OCI-LY7 (cell line): ENCODE data around the gene DDRGK1. TPM values are rescaled to one million over a fixed set of nuclear protein-coding genes. Genes with fewer than 3 reads are reported as not detected.

ENCODE experiments used
- BruUV-seq: library from RNA; stranded (reverse); fragments of 400-500 nt; replicated peaks from 2 replicates; lab custom pipeline; 2021; lab: Mats Ljungman, UMichigan
- CTCF ChIA-PET: fragments of 300-600 bp; sonication (Branson Sonifier 250); formaldehyde crosslinking; loops from one replicate; lab custom pipeline; 2022; ENCODE audit warnings: antibody characterized with exemption; ENCODE audit not compliant: unreplicated experiment; lab: Charles Lee
- POLR2A ChIA-PET: fragments of 300-600 bp; sonication (Branson Sonifier 250); formaldehyde crosslinking; loops from one replicate; lab custom pipeline; 2022; ENCODE audit warnings: antibody characterized with exemption; lab: Charles Lee
- DNase-seq: peaks from one replicate; pipeline ENCODE4 v3.0.0-alpha.2; 2015; ENCODE audit warnings: low spot score
- H2AFZ ChIP-seq: fragments of 200-600 bp; sonication (generic), shearing (Covaris generic); 2 replicates; pipeline ENCODE4 v1.6.1; 2014; ENCODE audit warnings: mild to moderate bottlenecking, antibody characterized with exemption, low read length, moderate library complexity
- H3K27ac ChIP-seq: fragments of 200-600 bp; sonication (generic); 2 replicates; pipeline ENCODE4 v1.5.1; 2014; ENCODE audit warnings: mixed run types, low read depth, mild to moderate bottlenecking, moderate library complexity, low read length, inconsistent platforms; ENCODE audit not compliant: poor library complexity, severe bottlenecking
- H3K36me3 ChIP-seq: fragments of 200-600 bp; sonication (generic); 2 replicates; pipeline ENCODE4 v1.6.1; 2014; ENCODE audit warnings: mild to moderate bottlenecking, antibody characterized with exemption, low read length, moderate library complexity, mixed read lengths; ENCODE audit not compliant: insufficient read depth
- H3K4me1 ChIP-seq: fragments of 200-600 bp; sonication (generic); 2 replicates; pipeline ENCODE4 v1.5.1; 2014; ENCODE audit warnings: mild to moderate bottlenecking, low read length; ENCODE audit not compliant: insufficient read depth, poor library complexity, severe bottlenecking
- H3K4me2 ChIP-seq: fragments of 200-600 bp; sonication (generic); 2 replicates; pipeline ENCODE4 v1.6.1; 2014; ENCODE audit warnings: mild to moderate bottlenecking, low read length
- H3K4me3 ChIP-seq: fragments of 200-600 bp; sonication (generic); 2 replicates; pipeline ENCODE4 v1.5.1; 2014; ENCODE audit warnings: mild to moderate bottlenecking, low read depth, low read length; ENCODE audit not compliant: poor library complexity, severe bottlenecking
- H3K79me2 ChIP-seq: fragments of 200-600 bp; sonication (generic); 2 replicates; pipeline ENCODE4 v1.6.1; 2016; ENCODE audit warnings: low read depth, mild to moderate bottlenecking, low read length, moderate library complexity, mixed read lengths; ENCODE audit not compliant: insufficient read depth
- H3K9me2 ChIP-seq: fragments of 200-600 bp; sonication (generic); 2 replicates; pipeline ENCODE4 v1.6.1; 2016; ENCODE audit warnings: mild to moderate bottlenecking, low read length, mixed read lengths; ENCODE audit not compliant: insufficient read depth
- H3K9me3 ChIP-seq: fragments of 200-600 bp; sonication (generic); 2 replicates; pipeline ENCODE4 v1.6.1; 2014; ENCODE audit warnings: mild to moderate bottlenecking, mixed run types, low read length, mixed read lengths
- H4K20me1 ChIP-seq: fragments of 200-600 bp; sonication (generic); 2 replicates; pipeline ENCODE4 v1.6.1; 2014; ENCODE audit warnings: mild to moderate bottlenecking, antibody characterized with exemption, low read length, moderate library complexity, mixed read lengths; ENCODE audit not compliant: insufficient read depth
- EZH2phosphoT487 ChIP-seq: fragments of 200-600 bp; sonication (generic); IDR thresholded peaks from 2 replicates; pipeline ENCODE4 v1.6.1; 2018; ENCODE audit warnings: low read depth, borderline replicate concordance, mild to moderate bottlenecking, mixed run types, antibody characterized with exemption, low read length, moderate library complexity, mixed read lengths
- intact Hi-C: fragments of 100-400 bp; cut with micrococcal nuclease; formaldehyde crosslinking; loops from one replicate; pipeline ENCODE4 v1.10.0; 2022; ENCODE audit not compliant: unreplicated experiment
- total RNA-seq, 2 experiments: library from RNA; depleted of rRNA in 1 of 2; stranded (reverse); fragments of >200 nt in 1 of 2; shearing (Covaris generic) in 1 of 2; gene quantifications; 2 replicates each; pipeline ENCODE4 v1.2.3, GENCODE V29; 2014 to 2022
- TF ChIP-seq, protein P1 (sequence below): fragments of 200-600 bp; sonication (generic); conservative IDR thresholded peaks from 2 replicates; pipeline ENCODE4 v1.5.1; 2014; ENCODE audit warnings: mild to moderate bottlenecking, antibody characterized with exemption, low read length, moderate library complexity, mixed read lengths

DDRGK1 gene
- total RNA-seq, 2 experiments from 2014 or later = 37.7 to 55.0 TPM

DNA sequence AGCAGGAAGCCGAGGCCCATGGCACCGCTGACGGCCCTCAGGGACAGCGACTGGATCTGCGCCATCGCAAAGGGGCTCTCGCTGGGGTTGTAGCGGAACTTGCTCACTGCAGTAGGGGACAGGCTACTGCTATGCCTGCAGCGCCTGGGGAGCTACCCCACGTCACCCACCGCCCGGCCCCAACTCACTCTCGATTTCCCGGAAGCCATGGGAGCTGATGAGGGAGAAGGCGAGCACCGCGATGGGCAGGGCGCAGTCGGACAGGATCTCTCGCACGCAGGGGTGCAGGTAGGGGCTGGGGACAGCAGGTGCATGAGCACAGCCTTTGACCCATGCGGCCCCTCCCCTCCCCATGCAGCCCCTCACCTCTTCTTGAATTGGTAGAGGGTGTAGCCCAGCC lies 24.7 kb upstream of the DDRGK1 start:
- ChIA-PET CTCF (no interaction called here), POLR2A (no interaction called here)
- DNase-seq = no peak
- Histone ChIP-seq H3K4me3 (no peak overlapping the region), H3K4me2 (no peak overlapping the region), H3K9me2 (no peaks in the 10 kb centered on the region), H3K4me1 (no peaks in the 10 kb centered on the region), H3K27ac (no peak overlapping the region), H4K20me1 (no peaks in the 10 kb centered on the region), H3K9me3 (no peaks in the 10 kb centered on the region), H3K36me3 (peaks cover 5% of the 10 kb centered on the region; the same call in 1 of the 2 replicates), H2AFZ (no peak overlapping the region), H3K79me2 (no peaks in the 10 kb centered on the region)
- intact Hi-C loops = no loop called here
- BruUV-seq = no TSS peak
- TF ChIP-seq, protein P1, sequence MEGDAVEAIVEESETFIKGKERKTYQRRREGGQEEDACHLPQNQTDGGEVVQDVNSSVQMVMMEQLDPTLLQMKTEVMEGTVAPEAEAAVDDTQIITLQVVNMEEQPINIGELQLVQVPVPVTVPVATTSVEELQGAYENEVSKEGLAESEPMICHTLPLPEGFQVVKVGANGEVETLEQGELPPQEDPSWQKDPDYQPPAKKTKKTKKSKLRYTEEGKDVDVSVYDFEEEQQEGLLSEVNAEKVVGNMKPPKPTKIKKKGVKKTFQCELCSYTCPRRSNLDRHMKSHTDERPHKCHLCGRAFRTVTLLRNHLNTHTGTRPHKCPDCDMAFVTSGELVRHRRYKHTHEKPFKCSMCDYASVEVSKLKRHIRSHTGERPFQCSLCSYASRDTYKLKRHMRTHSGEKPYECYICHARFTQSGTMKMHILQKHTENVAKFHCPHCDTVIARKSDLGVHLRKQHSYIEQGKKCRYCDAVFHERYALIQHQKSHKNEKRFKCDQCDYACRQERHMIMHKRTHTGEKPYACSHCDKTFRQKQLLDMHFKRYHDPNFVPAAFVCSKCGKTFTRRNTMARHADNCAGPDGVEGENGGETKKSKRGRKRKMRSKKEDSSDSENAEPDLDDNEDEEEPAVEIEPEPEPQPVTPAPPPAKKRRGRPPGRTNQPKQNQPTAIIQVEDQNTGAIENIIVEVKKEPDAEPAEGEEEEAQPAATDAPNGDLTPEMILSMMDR = no peak
- TF ChIP-seq EZH2phosphoT487 = no peak

DNA sequence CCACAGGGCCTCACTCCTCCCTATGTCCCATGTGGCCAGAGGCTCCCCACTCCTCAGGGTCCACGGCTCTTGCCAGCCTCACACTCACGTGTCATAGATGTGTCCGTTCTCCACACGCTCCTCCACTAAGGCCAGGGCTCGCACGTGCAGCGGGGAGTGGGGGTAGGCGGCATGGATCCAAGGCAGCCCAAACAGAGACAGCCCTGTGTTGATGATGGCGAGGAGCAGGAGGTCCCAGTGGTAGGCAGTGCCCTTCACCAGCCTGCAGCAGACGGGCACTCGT lies 24.2 kb upstream of the DDRGK1 start:
- TF ChIP-seq EZH2phosphoT487 = no peak
- TF ChIP-seq, protein P1 = no peak
- Histone ChIP-seq H2AFZ (no peak overlapping the region), H3K79me2 (no peaks in the 10 kb centered on the region), H3K36me3 (peaks cover 4% of the 10 kb centered on the region; the same call in 1 of the 2 replicates), H3K9me3 (no peaks in the 10 kb centered on the region), H4K20me1 (no peaks in the 10 kb centered on the region), H3K4me3 (no peak overlapping the region), H3K9me2 (no peaks in the 10 kb centered on the region), H3K4me2 (no peak overlapping the region), H3K27ac (no peak overlapping the region), H3K4me1 (peaks cover under 1% of the 10 kb centered on the region)
- intact Hi-C loops = no loop called here
- no peak for DNase-seq
- ChIA-PET POLR2A (no interaction called here), CTCF (no interaction called here)
- BruUV-seq = no TSS peak

DNA sequence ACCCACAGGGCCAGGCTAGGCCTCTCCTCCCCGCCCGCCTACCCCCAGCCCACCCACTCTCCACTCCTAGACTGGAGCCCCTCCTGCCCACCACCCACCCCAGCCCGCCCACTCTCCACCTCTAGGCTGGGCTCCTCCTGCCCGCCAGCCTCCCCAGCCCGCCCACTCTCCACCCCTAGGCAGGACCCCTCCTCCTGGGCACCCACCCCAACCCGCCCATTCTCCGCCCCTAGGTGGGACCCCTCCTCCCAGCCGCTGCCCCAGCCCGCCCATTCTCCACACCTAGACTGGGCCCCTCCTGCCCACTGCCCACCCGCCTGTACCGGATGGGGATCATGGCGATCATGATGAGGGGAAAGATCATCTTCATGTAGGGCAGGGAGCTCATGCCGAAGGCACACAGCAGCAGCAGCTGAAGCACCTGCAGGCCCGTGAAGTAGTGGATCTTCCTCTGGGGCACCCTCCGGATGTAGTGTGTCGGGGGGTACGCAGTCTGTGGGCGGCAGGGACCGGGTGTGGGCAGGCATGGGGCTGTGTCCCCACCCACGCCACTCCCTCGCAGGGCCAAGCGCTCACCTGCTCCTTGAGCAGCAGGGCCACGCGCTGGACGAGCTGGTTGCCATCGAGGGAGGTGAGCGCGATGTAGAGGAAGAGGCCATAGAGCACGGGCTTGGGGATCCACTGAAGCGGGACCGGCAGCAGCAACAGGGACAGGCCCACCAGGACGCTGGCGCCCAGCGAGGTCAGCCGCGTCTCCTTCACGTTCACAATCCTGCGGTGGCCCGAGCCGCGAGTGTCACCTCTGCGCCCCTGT lies 23.7 kb upstream of the DDRGK1 start:
- no TSS peak for BruUV-seq
- POLR2A ChIA-PET = no interaction called here
- intact Hi-C loops = no loop called here
- H2AFZ ChIP-seq = no peak overlapping the region
- H3K4me2 ChIP-seq = no peak overlapping the region
- TF ChIP-seq, protein P1 = no peak
- no peak for TF ChIP-seq EZH2phosphoT487
- peaks cover 6% of the 10 kb centered on the region for H3K4me1 ChIP-seq
- no peak for DNase-seq
- H3K9me3 ChIP-seq = no peaks in the 10 kb centered on the region
- H3K79me2 ChIP-seq = no peaks in the 10 kb centered on the region
- no peaks in the 10 kb centered on the region for H3K9me2 ChIP-seq
- H3K27ac ChIP-seq = no peak overlapping the region
- peaks cover 5% of the 10 kb centered on the region for H3K36me3 ChIP-seq
- no peaks in the 10 kb centered on the region for H4K20me1 ChIP-seq
- CTCF ChIA-PET = no interaction called here
- H3K4me3 ChIP-seq = no peak overlapping the region
